ENCODE results near the gene ACOXL.

ACOXL gene

GRCh38 chr2:110941226-110941625 lies 208.9 kb downstream of the ACOXL start:
- no peak overlapping the region for H3K4me3 ChIP-seq (ENCODE audit: low read depth, low read length)
- CTCF ChIA-PET, result no interaction called here
- TF ChIP-seq CTCF (IDR thresholded peaks at IDR 0.05; ENCODE audit: insufficient read depth, low read length, missing control alignments), result no peak
- DNase-seq (ENCODE audit: low read depth, low spot score), result no peak
- POLR2A ChIA-PET, result no interaction called here

- TF ChIP-seq CTCF (IDR thresholded peaks at IDR 0.05; ENCODE audit: insufficient read depth, low read length, missing control alignments), result no peak
- H3K4me3 ChIP-seq (ENCODE audit: low read depth, low read length), result no peak overlapping the region
- ChIA-PET POLR2A (no interaction called here), CTCF (no interaction called here)
- DNase-seq (ENCODE audit: low read depth, low spot score), result no peak
Observed at GRCh38 chr2:110943070-110943634, 210.8 kb downstream of the ACOXL start.

GRCh38 chr2:110946902-110947301 lies 214.5 kb downstream of the ACOXL start:
- H3K4me3 ChIP-seq (ENCODE audit: low read depth, low read length), result no peak overlapping the region
- no peak for DNase-seq (ENCODE audit: low read depth, low spot score)
- ChIA-PET CTCF (no interaction called here), POLR2A (no interaction called here)
- TF ChIP-seq CTCF (IDR thresholded peaks at IDR 0.05; ENCODE audit: insufficient read depth, low read length, missing control alignments), result no peak

GRCh38 chr2:110948027-110948674 lies 215.8 kb downstream of the ACOXL start:
- no peak for TF ChIP-seq CTCF (IDR thresholded peaks at IDR 0.05; ENCODE audit: insufficient read depth, low read length, missing control alignments)
- CTCF ChIA-PET, result no interaction called here
- POLR2A ChIA-PET, result no interaction called here
- DNase-seq (ENCODE audit: low read depth, low spot score), result no peak
- H3K4me3 ChIP-seq (ENCODE audit: low read depth, low read length), result no peak overlapping the region

GRCh38 chr2:110950281-110950680 lies 217.9 kb downstream of the ACOXL start:
- ChIA-PET CTCF (no interaction called here), POLR2A (no interaction called here)
- DNase-seq (ENCODE audit: low read depth, low spot score), result no peak
- TF ChIP-seq CTCF (IDR thresholded peaks at IDR 0.05; ENCODE audit: insufficient read depth, low read length, missing control alignments), result no peak
- H3K4me3 ChIP-seq (ENCODE audit: low read depth, low read length), result no peak overlapping the region

- no peak for TF ChIP-seq CTCF (IDR thresholded peaks at IDR 0.05; ENCODE audit: insufficient read depth, low read length, missing control alignments)
- H3K4me3 ChIP-seq (ENCODE audit: low read depth, low read length), result no peak overlapping the region
- ChIA-PET CTCF (no interaction called here), POLR2A (no interaction called here)
- no peak for DNase-seq (ENCODE audit: low read depth, low spot score)
Observed at GRCh38 chr2:110955045-110955444, 222.7 kb downstream of the ACOXL start.

Measured in AG04449 (cell line).